ENCODE results near the gene XYLT1.

XYLT1 gene

GRCh38 chr16:17062676-17063075, 408.1 kb downstream of the XYLT1 start:
- no peak for TF ChIP-seq CTCF (conservative IDR thresholded peaks at IDR 0.05; ENCODE audit: low read depth, low read length)
- DNase-seq (ENCODE audit: low read depth) = no peak
- H3K4me3 ChIP-seq (ENCODE audit: low read depth, low read length) = no peak overlapping the region

GRCh38 chr16:17061326-17061725, 409.4 kb downstream of the XYLT1 start:
- TF ChIP-seq CTCF (conservative IDR thresholded peaks at IDR 0.05; ENCODE audit: low read depth, low read length) = no peak
- no peak for DNase-seq (ENCODE audit: low read depth)
- H3K4me3 ChIP-seq (ENCODE audit: low read depth, low read length) = no peak overlapping the region

GRCh38 chr16:17058471-17058870, 412.3 kb downstream of the XYLT1 start:
- no peak for TF ChIP-seq CTCF (conservative IDR thresholded peaks at IDR 0.05; ENCODE audit: low read depth, low read length)
- DNase-seq (ENCODE audit: low read depth) = no peak
- H3K4me3 ChIP-seq (ENCODE audit: low read depth, low read length) = no peak overlapping the region

- no peak for TF ChIP-seq CTCF (conservative IDR thresholded peaks at IDR 0.05; ENCODE audit: low read depth, low read length)
- no peak overlapping the region for H3K4me3 ChIP-seq (ENCODE audit: low read depth, low read length)
- DNase-seq (ENCODE audit: low read depth) = no peak
These were observed 414.1 kb downstream of the XYLT1 start for GRCh38 chr16:17056666-17057065.

- no peak for DNase-seq (ENCODE audit: low read depth)
- no peak overlapping the region for H3K4me3 ChIP-seq (ENCODE audit: low read depth, low read length)
- no peak for TF ChIP-seq CTCF (conservative IDR thresholded peaks at IDR 0.05; ENCODE audit: low read depth, low read length)
These were observed 417.1 kb downstream of the XYLT1 start for GRCh38 chr16:17053536-17054160.
